ENCODE results near the gene EYS.
"Not testable (repeated sequence)": the region's sequence is repeated elsewhere in the genome, so short reads cannot be mapped to it uniquely, and the experiment has no call there.

EYS gene

DNA sequence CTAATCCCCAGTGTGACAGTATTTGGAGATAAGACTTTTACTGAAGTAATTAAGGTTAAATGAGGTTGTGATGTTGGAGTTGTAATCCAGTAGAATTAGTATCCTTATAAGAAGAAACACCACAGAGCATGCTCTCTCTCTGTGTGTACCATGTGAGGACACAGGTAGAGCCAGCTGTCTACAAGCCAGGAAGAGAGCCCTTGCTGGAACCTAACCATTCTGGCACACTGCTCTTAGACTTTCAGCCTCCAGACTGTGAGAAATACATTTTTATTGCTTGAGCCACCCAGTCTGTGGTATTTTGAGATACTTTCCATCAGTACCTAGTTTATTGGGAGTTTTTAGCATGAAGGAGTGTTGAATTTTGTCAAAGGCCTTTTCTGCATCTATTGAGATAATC is 1961.2 kb downstream of the EYS start:
- DNase-seq = no peak

DNA sequence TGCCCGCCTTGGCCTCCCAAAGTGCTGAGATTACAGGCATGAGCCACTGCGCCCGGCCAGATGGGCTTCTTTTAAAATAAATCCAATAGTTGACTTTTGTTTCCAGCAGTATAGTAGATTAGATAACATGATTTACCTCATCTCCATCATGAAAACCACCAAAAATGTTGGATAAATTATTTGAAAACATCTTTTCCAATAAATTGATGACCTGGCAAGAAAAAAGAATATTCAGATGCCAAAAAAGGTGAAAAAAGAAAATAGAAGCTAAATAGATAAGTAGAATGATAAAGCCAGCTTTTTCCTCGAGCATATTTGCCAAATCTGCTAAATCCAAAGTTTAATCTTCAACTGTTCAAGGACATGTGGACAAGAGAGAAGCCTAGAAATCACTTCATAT is 1962.2 kb downstream of the EYS start:
- no peak for DNase-seq

DNA sequence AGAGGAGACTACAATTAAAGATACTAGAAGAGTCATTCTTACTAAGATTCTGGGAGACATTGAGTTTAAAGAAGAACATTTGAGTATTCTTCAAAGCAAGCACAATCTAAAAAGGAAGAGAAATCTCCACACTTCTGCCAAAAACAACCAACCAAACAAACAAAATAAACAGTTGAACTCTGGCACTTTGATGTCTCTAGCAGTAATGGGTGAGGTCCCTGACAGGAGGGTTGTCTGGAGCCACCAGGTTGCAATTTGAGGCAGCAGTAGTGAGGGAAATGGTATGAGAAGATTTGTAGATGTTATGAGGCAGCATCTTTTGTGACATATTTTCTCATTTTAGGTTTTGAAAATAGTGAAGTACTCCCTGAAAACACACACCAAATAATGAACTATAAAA is 1963.3 kb downstream of the EYS start:
- DNase-seq = no peak

DNA sequence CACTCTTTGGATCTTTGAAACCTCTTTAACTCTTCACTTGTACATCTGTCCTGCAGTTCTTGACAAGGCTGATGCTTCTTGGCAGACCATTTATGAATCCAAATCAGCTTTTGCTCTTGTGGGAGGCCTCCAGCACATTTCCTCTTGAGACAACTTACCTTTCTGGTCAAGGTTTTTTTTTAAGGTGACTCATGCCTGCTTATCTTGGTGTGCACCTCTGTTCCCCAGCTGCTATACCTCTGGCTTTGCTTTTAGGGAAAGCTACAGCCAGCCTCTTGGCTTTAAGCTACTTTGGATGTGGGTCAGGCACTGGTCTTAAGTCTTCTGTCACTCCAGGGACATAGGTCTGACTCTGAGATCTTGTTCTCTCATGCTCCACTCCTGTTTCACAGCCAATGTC is 1965.0 kb downstream of the EYS start:
- DNase-seq = no peak

DNA sequence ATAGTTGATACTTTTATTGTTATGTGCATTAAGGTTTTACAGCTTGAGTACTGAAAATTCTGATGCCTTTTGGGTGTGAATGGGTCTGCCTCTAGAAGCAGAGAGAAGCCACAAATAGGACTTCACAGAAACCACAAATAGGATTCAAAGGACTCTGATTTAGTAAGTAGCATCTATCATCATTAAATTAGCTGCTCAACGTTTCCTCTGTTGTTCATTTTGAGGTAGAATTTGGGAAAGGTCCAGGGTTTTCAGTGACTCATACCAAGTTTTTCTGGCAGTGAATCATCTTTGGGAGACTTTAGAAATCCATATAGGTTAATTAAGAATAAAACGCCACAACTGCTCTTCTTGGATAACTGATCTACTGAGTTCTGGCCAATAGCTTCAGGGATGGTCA is 1966.3 kb downstream of the EYS start:
- no peak for DNase-seq

DNA sequence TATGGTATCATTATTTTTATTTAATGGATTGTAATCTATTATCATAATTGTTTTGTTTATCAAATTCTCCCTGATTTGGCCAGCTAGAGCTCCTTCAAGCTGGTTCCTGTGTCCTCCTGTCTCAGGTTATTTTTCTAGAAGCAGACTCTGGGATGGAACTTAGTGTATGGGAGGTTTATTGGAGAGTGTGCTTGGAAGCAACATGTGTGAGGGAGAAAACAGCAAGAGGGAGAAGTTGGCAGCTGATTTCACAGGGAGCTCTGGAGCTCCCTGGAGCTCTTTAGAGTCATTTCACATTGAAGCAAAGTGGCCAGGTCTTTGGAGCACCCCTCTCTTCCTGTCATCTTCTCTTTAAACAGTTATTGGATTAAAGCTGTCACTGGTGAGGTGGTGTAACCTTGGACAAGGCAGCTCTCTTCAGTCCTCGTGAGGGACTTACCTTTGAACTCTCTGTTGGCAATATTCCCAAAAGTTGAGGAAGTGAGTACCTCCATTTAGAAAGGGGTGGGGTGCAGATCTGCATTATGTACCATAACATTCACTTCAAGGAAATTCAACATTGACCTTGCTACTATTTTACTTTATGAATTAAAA is 1967.8 kb downstream of the EYS start:
- no peak for DNase-seq

DNA sequence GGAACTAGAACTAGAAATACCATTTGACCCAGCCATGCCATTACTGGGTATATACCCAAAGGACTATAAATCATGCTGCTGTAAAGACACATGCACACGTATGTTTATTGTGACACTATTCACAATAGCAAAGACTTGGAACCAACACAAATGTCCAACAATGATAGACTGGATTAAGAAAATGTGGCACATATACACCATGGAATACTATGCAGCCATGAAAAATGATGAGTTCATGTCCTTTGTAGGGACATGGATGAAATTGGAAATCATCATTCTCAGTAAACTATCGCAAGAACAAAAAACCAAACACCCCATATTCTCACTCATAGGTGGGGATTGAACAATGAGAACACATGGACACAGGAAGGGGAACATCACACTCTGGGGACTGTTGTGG is 1968.8 kb downstream of the EYS start:
- DNase-seq = not testable (repeated sequence)

DNA sequence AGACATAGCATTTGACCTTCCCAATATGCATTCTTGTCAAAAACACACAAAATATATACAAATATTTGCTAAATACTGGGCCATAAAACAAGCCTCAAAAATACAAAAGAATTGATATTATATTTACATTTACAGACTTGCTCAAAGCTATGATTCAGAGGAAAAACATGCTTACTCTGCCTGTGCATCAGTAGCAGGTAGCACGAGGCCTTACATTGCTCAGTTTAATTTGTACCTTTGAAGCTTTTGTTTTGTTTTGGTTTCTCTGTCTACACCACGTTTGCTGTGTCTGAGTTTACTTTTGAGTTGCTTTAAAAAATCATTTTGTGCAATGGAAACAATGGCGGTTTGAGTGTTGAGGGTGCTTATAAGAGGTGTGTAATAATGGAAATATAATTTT is 1972.1 kb downstream of the EYS start:
- DNase-seq = no peak

DNA sequence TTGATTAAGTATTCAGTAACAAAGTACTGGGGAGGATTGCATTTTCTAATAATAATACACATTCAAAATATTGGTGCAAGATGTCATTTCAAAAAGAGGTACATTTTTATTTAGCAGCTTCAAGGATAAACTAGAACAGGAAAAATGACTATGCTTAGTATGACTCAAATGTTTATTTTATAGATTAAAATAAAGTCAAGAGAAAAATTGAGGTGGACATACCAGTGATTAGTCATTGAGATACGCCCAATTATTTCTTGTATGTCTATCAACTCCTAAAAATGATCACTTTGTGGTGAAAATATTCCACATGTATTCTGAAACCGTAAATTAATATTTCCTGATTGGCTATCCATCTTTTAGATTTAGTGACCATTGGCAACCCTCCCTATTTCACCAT is 1974.7 kb downstream of the EYS start:
- DNase-seq = no peak

DNA sequence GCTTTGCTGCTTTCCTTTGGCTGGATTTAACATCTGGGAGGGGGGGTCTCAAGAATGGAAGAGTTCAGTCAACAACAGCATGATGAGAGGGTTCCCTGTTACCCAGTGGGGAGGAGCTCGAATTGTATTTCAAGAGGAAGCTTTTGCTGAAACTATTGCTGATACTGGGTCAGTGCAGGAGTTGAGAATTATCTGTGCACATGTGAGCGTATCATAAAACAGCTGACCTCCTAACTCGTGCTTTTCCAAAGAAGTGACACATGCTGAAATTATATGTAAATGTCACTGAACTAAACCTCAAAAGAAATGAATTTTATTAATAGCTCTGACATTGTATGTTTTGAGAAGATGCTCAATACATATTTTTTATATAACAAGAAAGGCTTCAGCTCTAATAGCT is 1975.1 kb downstream of the EYS start:
- no peak for DNase-seq

DNA sequence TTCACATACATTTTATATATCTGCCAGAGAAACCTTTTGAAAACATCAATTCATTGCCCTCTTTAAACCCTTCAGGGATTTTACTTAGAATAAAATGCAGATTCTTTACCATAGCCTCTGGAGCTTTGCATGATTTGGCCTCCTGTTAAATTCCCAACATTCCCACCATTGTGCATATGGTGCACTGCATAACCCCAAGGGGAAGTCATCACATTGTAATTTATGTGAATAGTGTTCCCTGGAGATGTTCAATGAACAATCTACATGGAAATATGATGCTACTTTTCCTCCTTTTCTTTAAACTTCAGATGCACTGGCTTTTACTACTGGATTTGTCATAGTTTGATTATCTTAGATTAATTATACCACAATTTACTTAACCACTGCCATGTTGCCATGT is 1976.7 kb downstream of the EYS start:
- DNase-seq = no peak

DNA sequence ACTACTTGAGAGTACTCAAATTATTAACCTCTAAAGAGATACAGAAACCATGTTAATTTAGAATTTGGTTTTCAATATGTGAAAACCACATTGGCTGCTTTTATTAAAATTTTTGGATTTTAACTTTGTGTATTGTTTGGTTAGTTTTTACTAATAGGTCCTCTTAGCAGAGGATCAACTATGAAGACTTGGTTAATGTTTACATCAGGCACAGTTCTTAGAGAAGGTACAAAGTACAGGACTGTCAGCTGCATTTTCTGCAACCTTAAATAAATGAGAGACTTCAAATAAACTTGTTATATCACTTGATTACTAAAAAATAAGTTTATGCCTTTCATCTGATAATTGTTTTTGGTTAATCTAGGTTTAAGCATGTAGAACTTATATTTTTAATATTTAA is 1982.3 kb downstream of the EYS start:
- no peak for DNase-seq

DNA sequence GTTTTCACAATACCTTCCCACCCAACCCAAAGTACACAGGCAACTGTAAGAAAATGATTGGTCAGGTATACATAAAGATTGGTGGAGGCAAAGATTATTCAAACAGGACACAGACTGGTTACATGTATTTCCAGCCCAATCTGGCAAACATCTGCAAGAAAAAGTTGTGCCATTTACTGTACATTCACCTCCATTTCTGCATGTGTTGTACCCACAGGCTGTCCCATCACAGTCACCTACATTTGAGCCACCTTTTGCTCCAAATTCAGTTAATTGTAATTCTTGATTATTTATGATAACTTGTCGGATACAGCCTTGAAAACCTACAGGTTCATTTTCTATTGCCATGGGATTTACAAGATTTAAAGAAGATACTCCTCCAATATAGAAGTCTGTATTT is 1985.8 kb downstream of the EYS start:
- no peak for DNase-seq

DNA sequence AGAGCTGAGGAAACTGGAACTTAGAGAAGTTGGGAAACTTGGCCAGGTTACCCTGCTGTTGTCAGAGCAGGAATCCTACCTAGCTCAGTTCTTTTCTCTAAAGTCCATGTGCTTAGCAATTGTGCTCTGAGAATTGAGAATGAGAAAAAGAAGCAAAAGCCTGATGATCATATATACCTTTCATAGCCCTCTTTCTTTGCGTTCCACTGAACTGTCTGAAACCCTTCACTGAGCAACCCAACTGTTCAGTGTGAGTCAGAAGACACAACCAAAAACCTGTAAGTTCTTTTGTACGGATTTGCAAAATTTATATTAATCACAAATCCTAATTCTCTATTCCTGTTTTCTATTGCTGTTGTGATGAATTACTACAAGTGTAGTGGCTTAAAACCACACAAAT is 1990.9 kb downstream of the EYS start:
- no peak for DNase-seq

DNA sequence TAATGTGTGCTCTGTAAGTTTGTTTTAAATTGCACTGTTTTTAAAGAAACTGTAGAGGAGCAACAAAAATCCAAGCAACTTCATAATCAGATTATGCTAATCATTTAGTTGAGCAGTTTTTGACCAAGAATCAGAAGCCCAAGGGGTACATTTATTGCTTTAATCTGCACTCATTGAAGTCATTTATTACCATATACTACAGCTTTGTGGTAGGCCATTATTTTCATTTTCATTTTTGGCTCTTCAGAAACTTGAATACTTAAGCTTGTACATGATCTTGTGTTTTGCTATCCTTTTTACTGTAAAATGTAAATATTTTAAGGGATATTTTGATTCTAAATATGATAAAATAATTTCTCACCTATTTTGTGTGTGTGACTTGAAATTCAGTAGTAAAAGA is 1992.9 kb downstream of the EYS start:
- no peak for DNase-seq

DNA sequence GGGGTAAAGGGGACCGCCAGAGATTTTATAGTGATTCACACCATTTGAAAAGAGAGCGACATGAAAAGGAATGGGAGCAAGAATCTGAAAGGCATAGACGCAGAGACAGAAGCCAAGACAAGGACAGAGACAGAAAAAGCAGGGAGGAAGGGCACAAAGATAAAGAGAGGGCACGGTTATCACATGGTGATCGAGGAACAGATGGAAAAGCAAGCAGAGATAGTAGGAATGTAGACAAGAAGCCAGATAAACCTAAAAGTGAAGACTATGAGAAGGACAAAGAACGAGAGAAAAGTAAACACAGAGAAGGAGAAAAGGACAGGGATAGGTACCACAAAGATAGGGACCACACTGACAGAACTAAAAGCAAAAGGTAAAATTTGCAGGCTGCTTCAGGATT is 1993.7 kb downstream of the EYS start:
- no peak for DNase-seq

DNA sequence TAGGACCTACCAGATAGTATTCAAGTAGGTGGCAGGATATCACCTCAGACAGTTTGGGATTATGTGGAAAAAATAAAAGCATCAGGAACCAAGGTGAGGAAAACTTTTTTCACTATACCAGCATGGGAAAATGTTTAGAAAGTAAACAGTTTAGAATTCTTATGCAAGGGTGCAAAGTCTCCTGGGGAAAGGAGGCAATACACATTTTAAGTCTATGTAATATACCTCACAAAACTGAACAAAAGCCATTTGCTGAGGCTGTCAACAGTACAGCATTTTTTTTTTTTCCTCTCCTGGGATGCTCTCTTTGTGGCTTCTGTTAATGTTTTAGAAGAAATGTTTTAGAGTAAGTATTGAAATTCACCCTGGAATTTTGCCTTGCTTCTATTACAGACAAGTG is 1997.9 kb downstream of the EYS start:
- DNase-seq = no peak

DNA sequence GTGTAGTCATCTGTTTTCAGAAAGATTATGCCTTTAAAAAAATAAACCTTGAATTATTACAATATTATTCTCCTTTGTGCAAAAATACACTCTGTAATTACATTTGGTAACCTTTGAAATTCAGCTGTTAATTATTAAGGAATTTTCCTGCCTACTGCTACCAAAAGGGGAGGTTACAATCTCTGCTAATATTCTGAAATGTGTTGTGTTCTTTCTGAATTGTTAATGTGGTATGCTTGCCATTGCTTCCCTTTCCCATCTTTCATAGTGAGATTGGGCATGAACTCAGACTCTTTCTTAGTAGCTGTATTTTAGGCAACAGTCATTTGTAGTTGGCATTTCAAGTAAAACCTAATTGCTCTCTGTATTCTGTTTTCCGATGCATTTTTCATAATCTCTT is 1998.4 kb downstream of the EYS start:
- no peak for DNase-seq

DNA sequence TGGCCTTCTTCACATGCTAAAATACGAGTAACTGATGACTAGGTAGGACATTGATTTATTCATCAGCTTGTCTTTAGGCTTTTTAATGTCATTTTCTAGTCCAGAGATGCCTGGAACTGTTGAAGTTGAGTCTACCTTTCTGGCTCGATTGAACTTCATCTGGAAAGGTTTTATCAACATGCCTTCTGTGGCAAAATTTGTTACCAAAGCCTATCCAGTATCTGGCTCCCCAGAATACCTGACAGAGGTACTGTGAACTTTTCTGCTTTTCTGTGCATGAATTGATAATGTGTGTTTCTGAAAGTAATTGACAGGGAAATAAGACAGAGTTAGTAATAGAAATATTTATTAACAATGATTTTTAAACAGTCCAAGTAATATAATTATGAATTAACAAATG is 2000.4 kb downstream of the EYS start:
- DNase-seq = no peak

DNA sequence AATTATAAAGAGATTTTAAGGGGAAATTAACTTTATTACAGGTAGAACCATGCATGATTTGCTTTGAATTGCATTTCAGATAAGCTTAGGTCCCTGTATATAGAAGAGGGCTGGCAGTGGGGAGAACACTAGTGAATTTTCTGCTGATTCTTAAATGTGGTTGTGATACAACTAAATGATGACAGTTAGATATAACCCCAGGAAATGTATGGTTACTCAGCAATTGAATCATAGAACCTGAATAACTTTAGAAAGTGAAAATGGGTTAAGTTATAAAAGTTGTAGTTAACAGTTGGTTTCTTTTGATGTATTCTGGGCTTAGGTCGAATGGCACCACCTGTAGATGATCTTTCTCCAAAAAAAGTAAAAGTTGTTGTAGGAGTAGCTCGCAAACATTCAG is 2001.3 kb downstream of the EYS start:
- DNase-seq = no peak

DNA sequence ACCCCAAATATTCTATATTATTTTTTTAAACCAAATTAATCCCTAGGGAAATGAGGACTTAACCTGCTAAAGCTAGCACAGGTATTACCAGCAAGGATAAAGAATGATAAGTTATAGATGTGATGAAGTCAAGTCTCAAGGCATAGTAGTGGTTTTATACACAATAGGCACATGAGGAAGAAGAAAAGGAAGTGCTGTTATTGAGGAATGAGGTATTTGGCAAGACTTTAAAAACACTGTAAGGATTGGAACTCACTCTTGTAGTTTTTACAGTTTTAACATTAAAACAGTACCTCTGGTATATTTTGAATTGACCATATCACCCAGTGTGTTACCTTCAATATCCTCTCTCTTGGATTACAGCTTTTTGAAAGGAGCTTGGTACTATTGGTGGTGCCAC is 2016.8 kb downstream of the EYS start:
- no peak for DNase-seq

DNA sequence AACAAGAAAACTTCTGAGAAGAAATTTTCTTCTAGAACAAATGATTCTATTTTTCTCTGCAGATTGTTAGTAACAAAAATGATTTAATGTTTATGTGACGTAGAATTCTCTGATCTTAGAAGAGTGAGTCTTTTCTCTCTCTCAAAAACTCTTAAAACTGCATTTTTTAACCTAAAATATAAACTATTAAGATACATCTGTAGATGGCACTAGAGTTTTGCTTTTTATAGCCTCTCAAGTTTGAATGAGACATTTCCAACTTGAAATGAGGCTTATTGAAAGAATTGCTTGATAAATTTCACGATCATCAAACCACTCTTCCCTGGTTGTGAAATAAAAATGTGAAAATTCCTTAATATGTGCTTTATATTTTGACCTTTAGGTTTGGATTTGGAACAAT is 2017.6 kb downstream of the EYS start:
- no peak for DNase-seq

DNA sequence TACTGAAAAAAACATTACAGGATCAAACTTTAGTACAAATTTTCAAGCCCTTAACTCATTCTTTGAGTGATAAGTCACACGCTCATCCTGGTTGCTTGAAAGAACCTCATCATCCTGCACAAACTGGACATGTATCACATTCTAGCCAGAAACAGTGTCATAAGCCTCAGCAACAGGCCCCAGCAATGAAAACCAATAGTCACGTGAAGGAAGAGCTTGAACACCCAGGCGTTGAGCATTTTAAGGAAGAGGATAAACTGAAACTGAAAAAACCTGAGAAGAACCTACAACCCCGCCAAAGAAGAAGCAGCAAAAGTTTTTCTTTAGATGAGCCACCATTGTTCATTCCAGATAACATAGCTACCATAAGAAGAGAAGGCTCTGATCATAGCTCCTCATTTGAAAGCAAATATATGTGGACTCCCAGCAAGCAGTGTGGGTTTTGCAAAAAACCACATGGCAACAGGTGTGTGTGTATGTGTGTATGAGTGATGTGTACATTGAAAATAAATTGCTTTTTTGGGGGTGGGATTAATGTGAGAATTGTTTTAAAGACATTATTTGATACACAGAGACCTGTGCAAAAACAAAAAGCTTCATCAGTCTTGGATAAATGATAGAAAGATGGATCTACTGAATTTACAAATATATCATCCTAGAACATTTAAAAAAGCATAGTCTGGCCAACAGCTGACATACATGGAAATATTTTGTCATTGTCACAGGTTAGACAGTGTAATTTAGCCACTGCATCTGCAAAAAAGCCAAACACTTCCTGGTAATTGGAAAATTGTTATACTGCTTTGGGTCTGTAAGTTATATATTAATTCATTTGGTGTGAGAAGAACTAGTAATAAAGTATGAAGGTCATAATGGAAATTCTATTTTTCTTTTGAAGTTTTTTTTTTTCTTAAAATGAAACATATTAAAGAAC is 2021.3 kb downstream of the EYS start:
- DNase-seq = no peak

DNA sequence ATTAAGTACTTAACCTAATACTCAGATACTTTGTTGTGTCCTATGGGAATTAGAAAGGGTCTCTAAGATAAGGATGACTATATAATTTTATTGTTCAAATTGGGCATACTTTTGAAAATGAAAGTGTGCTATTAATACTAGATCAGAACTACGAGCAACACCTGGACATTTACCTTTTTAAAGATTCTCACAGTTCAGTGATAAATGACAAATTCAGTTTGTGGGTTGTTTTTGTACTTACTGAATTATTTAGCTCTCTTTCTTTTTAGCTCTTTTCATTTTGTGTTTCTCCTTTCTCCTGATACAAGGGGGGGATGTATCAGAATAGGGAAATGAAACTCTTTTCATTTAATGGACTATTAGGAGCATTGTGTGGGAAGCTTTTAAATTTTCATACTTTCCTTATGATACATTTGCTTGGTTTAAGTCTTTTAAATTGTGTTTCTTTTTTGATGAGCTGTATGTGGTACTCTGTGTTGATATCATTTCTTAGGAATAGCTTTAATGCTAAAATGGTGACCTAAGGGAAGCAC is 2023.9 kb downstream of the EYS start:
- no peak for DNase-seq

DNA sequence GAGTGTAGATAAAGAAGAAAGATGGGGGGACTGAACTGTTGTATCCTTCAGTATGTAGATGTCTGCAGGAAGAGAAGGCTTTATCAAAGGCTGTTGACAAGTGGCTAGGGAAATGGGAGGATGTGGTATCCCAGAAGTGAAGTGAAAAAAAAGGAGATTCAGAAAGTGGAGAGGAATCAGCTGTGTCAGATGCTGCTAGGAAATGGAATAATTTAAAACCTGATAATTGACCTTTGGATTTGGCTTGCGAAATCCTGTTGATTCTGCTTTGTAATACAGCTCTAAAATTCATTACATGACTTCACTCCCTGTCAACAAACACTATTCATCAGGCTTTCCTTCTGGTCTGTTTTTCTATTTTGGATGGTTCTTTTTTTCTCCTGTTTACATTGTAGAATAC is 2029.7 kb downstream of the EYS start:
- no peak for DNase-seq

Data from stimulated activated naive CD4-positive, alpha-beta T cell (primary cell).